GM12872 (cell line): ENCODE results near the gene PLD2.

Source experiments
- CTCF ChIP-seq: IDR thresholded peaks from 3 replicates; pipeline ENCODE4 v1.5.1; 2011; ENCODE audit warnings: low read depth, mild to moderate bottlenecking, low read length, moderate library complexity; ENCODE audit not compliant: insufficient read depth

PLD2 gene

GRCh38 chr17:4806777-4807604, at the start of gene PLD2:
TSS of gene PLD2 (plus strand) at chr17:4807152. CDS start at chr17:4807773, 621 bp downstream.
- TF ChIP-seq CTCF, result no peak

- TF ChIP-seq CTCF, result no peak
Observed at GRCh38 chr17:4759776-4760236, 47.1 kb upstream of the PLD2 start.

DNA sequence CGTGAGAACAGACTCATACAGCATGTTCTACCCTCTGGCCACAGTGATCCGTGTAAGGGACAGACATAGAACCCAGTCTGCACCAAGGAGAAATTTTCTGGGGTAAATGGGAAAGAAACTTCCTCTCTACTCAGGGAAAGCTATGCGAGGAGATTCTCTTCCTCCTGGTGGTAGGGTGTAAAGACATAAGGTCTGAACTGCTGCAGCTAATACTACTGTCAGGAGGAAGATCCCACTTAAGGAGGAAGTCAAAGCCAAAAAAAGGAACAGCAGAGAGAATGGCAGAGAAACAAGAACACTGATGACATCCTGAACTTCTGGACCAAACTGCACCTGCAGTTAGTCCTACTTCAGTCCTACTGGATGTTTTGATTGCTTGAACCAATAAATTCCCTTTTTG, 42.4 kb upstream of the PLD2 start:
- TF ChIP-seq CTCF, result no peak

DNA sequence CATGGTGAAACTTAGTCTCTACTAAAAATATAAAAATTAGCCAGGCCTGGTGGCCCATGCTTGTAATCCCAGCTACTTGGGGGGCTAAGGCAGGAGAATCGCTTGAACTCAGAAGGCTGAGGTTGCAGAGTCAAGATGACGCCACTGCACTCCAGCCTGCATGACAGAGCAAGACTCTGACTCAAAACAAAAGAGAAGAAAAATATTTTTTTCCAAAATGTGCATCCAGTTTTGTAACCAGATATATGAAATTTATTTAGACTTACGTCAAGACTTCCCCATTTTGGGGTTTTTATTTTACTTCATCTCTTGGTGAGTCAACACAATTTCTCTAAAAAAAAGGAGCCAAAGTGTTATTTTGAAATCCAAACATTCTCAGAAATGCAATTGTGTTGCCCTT, 40.8 kb upstream of the PLD2 start:
- no peak for TF ChIP-seq CTCF

GRCh38 chr17:4766723-4767122, 40.2 kb upstream of the PLD2 start:
- TF ChIP-seq CTCF, result no peak

DNA sequence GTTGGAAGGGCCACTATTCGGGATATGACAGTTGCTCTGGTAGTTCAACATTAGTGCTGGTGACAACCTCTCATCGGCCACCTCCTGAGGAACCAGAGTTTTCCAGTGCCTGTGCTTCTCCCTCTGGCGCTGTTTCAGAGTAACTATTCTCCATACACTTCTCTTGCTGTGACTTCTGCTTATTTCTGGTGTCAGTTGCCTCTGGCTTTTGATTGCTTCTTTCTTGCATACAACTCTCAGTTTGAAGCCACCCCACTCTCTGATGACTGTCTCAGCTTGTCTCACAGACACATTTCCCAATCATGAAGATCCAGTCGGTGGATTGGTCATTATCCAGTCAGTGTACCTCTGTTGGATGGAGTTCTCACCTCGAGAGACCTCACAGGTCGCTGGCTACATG, 38.7 kb upstream of the PLD2 start:
- no peak for TF ChIP-seq CTCF

GRCh38 chr17:4769628-4770027, 37.3 kb upstream of the PLD2 start:
- no peak for TF ChIP-seq CTCF
